ENCODE measurements around the gene KIAA0513. TPM values are rescaled to one million over a fixed set of nuclear protein-coding genes. Genes with fewer than 3 reads are reported as not detected.

Gene KIAA0513
- total RNA-seq, 1 donor from 2014 or later, result 21.7 TPM

DNA sequence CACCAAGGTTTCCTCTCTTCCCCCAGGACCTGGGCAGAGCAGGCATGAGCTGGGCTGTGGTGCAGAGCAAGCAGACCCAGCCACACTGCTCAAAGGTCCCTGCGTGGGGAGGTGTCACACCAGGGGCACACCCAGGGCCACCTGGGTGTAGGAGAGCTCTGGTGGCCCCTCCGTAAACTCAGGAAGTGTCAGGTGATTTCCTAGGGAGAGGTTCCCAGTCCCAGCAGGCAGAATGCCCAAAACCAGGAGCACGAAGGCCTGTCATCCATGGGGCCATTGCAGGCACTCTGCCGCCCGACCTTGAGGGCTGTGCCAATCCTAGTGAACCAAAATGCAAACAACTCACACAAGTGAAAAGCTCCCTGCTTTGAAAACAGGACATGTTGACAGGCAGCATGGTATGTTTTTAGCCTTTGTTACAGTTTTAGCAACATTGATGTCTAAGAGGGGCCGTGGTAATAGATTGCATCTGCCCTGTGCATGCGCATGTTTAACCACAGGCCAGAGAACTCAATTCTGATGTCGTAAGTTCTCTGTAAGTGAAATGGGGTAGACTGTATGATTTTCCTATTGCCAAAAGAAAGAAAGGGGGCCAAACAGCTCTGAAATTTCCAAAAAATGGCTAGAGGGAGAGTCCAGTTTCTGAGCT, 63.4 kb downstream of the KIAA0513 start:
- H3K9me3 ChIP-seq, result no peaks in the 10 kb centered on the region
- DNase-seq (no peak), ATAC-seq (peak; percentile 4)
- no peak overlapping the region for H3K27ac ChIP-seq
- H3K36me3 ChIP-seq, result no peaks in the 10 kb centered on the region
- no peaks in the 10 kb centered on the region for H3K27me3 ChIP-seq
- TF ChIP-seq, protein P1, sequence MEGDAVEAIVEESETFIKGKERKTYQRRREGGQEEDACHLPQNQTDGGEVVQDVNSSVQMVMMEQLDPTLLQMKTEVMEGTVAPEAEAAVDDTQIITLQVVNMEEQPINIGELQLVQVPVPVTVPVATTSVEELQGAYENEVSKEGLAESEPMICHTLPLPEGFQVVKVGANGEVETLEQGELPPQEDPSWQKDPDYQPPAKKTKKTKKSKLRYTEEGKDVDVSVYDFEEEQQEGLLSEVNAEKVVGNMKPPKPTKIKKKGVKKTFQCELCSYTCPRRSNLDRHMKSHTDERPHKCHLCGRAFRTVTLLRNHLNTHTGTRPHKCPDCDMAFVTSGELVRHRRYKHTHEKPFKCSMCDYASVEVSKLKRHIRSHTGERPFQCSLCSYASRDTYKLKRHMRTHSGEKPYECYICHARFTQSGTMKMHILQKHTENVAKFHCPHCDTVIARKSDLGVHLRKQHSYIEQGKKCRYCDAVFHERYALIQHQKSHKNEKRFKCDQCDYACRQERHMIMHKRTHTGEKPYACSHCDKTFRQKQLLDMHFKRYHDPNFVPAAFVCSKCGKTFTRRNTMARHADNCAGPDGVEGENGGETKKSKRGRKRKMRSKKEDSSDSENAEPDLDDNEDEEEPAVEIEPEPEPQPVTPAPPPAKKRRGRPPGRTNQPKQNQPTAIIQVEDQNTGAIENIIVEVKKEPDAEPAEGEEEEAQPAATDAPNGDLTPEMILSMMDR (IDR thresholded peaks at IDR 0.05), result no peak
- intact Hi-C loops (cut with DNase I), result no loop called here
- no peak overlapping the region for H3K4me3 ChIP-seq
- H3K4me1 ChIP-seq, result peaks cover 14% of the 10 kb centered on the region

DNA sequence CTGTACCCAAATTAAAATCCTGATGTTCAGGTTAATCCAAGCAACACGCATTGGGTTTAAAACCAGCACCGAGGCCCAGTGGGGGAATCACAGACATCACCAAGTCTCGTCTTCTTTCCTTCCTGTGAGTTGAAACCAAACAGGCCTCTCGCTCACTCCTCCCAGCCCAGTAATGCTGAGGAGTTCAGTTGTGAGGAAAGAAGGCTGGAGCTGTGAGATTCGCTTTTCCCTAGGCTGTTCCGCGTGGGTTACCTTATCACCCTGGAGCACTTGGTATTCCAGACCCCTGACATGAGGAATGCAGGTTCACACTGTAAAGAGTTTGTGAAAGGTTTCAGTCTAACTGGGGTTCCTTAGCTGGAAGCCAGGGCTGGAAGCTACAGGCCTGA, 63.9 kb downstream of the KIAA0513 start:
- no peak for ATAC-seq
- intact Hi-C loops (cut with DNase I), result no loop called here
- no peak for DNase-seq
- TF ChIP-seq, protein P1 (IDR thresholded peaks at IDR 0.05), result no peak
- H3K27ac ChIP-seq, result no peak overlapping the region
- no peak overlapping the region for H3K4me3 ChIP-seq
- H3K4me1 ChIP-seq, result peaks cover 14% of the 10 kb centered on the region
- no peaks in the 10 kb centered on the region for H3K27me3 ChIP-seq
- no peaks in the 10 kb centered on the region for H3K9me3 ChIP-seq
- H3K36me3 ChIP-seq, result no peaks in the 10 kb centered on the region

DNA sequence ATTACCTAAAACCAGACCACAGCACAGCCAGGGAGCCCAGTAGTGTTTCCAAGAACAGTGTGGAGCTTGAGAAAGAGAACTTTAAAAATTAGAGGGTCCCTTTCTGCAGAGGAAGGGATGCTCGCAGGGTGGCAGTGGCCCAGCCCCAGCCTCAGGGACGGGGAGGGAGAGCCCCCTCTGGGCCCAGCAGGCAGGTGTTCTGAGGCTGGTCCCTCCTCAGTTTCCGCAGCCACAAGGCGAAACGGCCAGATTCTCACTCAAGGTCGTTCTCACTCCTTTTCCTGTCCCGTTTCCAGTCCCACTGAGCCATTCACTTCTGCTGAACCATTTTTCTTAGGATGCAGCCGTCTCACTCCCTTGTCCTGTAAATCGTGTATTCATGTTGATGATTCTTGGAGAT, 64.7 kb downstream of the KIAA0513 start:
- intact Hi-C loops (cut with DNase I), result no loop called here
- no peaks in the 10 kb centered on the region for H3K36me3 ChIP-seq
- DNase-seq, result no peak
- H3K4me3 ChIP-seq, result no peak overlapping the region
- H3K27me3 ChIP-seq, result no peaks in the 10 kb centered on the region
- peaks cover 14% of the 10 kb centered on the region for H3K4me1 ChIP-seq
- TF ChIP-seq, protein P1 (IDR thresholded peaks at IDR 0.05), result no peak
- H3K27ac ChIP-seq, result no peak overlapping the region
- no peaks in the 10 kb centered on the region for H3K9me3 ChIP-seq
- no peak for ATAC-seq

DNA sequence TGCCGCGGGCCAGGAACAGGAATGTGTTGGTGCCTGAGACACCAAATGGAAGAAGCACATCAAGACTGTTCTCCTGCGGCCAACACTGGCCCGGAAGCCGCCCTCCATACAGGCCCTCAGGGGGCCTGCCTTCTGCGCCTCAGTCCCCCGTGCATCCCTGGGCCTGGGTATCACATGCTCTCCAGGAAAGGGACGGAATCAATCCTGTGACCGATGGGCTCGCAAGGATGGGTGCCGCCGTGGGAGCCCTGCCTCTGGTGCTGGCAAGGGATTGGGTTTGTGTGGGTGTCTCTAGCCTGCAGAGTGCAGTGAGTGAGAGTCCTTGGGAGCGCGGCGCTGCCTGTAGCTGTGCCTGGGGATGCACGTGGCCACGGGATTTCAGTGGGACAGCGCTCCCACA, 65.3 kb downstream of the KIAA0513 start:
- H3K27ac ChIP-seq, result no peak overlapping the region
- no peaks in the 10 kb centered on the region for H3K36me3 ChIP-seq
- no peak for DNase-seq
- no peaks in the 10 kb centered on the region for H3K9me3 ChIP-seq
- H3K4me3 ChIP-seq, result no peak overlapping the region
- no peaks in the 10 kb centered on the region for H3K27me3 ChIP-seq
- no peak for ATAC-seq
- peaks cover 14% of the 10 kb centered on the region for H3K4me1 ChIP-seq
- TF ChIP-seq, protein P1 (IDR thresholded peaks at IDR 0.05), result no peak
- intact Hi-C loops (cut with DNase I), result no loop called here

DNA sequence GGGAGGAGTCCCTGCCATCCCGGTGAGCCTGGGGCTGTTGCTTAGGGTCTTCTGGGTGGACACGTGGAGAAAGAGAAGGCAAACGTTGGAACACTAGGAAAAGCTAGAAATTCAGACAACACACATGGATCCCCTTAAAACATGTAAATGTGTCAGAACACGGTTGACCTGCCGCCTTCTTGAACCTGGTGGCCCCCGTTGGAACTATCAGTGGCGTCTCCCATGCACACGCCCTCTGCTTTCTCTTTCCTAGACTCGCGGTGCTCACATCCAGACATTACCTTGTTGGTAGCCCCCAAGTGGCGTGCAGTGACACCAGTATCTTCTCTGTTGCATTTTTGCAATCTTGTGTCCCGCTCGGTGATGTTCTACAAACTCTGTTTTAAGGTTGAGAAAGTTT, 66.1 kb downstream of the KIAA0513 start:
- H3K4me1 ChIP-seq, result peaks cover 14% of the 10 kb centered on the region
- H3K4me3 ChIP-seq, result no peak overlapping the region
- TF ChIP-seq, protein P1 (IDR thresholded peaks at IDR 0.05), result no peak
- no peaks in the 10 kb centered on the region for H3K9me3 ChIP-seq
- H3K27me3 ChIP-seq, result no peaks in the 10 kb centered on the region
- no peak overlapping the region for H3K27ac ChIP-seq
- ATAC-seq, result no peak
- intact Hi-C loops (cut with DNase I), result no loop called here
- no peak for DNase-seq
- no peaks in the 10 kb centered on the region for H3K36me3 ChIP-seq

Measured in upper lobe of right lung (tissue), 1 donor.